ENCODE results near the gene AOAH.

AOAH gene

GRCh38 chr7:36627836-36628235, 96.5 kb downstream of the AOAH start:
- Histone ChIP-seq H3K27me3 (ENCODE audit: control insufficient read depth, insufficient read depth, low read length) (no peaks in the 10 kb centered on the region), H3K36me3 (ENCODE audit: control insufficient read depth, insufficient read depth, low read length) (no peaks in the 10 kb centered on the region), H3K4me1 (ENCODE audit: control insufficient read depth, insufficient read depth, low read length) (no peaks in the 10 kb centered on the region), H3K4me3 (ENCODE audit: low read length) (no peak overlapping the region), H3K27ac (ENCODE audit: low read depth, low read length) (no peak overlapping the region), H3K9ac (ENCODE audit: low read length) (no peak overlapping the region)

- H3K36me3 ChIP-seq (ENCODE audit: control insufficient read depth, insufficient read depth, low read length): no peaks in the 10 kb centered on the region
- no peak overlapping the region for H3K9ac ChIP-seq (ENCODE audit: low read length)
- no peak overlapping the region for H3K4me3 ChIP-seq (ENCODE audit: low read length)
- H3K27me3 ChIP-seq (ENCODE audit: control insufficient read depth, insufficient read depth, low read length): no peaks in the 10 kb centered on the region
- H3K4me1 ChIP-seq (ENCODE audit: control insufficient read depth, insufficient read depth, low read length): no peaks in the 10 kb centered on the region
- H3K27ac ChIP-seq (ENCODE audit: low read depth, low read length): no peak overlapping the region
These were observed 98.2 kb downstream of the AOAH start for GRCh38 chr7:36626111-36626510.

GRCh38 chr7:36625247-36625646, 99.0 kb downstream of the AOAH start:
- Histone ChIP-seq H3K4me1 (ENCODE audit: control insufficient read depth, insufficient read depth, low read length) (no peaks in the 10 kb centered on the region), H3K36me3 (ENCODE audit: control insufficient read depth, insufficient read depth, low read length) (no peaks in the 10 kb centered on the region), H3K27ac (ENCODE audit: low read depth, low read length) (no peak overlapping the region), H3K4me3 (ENCODE audit: low read length) (no peak overlapping the region), H3K27me3 (ENCODE audit: control insufficient read depth, insufficient read depth, low read length) (no peaks in the 10 kb centered on the region), H3K9ac (ENCODE audit: low read length) (no peak overlapping the region)

GRCh38 chr7:36623247-36623646, 101.0 kb downstream of the AOAH start:
- Histone ChIP-seq H3K36me3 (ENCODE audit: control insufficient read depth, insufficient read depth, low read length) (no peaks in the 10 kb centered on the region), H3K27ac (ENCODE audit: low read depth, low read length) (no peak overlapping the region), H3K27me3 (ENCODE audit: control insufficient read depth, insufficient read depth, low read length) (no peaks in the 10 kb centered on the region), H3K4me3 (ENCODE audit: low read length) (no peak overlapping the region), H3K4me1 (ENCODE audit: control insufficient read depth, insufficient read depth, low read length) (no peaks in the 10 kb centered on the region), H3K9ac (ENCODE audit: low read length) (no peak overlapping the region)

- Histone ChIP-seq H3K36me3 (ENCODE audit: control insufficient read depth, insufficient read depth, low read length) (no peaks in the 10 kb centered on the region), H3K27ac (ENCODE audit: low read depth, low read length) (no peak overlapping the region), H3K4me3 (ENCODE audit: low read length) (no peak overlapping the region), H3K4me1 (ENCODE audit: control insufficient read depth, insufficient read depth, low read length) (no peaks in the 10 kb centered on the region), H3K27me3 (ENCODE audit: control insufficient read depth, insufficient read depth, low read length) (no peaks in the 10 kb centered on the region), H3K9ac (ENCODE audit: low read length) (no peak overlapping the region)
These were observed 102.9 kb downstream of the AOAH start for GRCh38 chr7:36621396-36621795.

GRCh38 chr7:36620166-36620708, 104.1 kb downstream of the AOAH start:
- Histone ChIP-seq H3K27ac (ENCODE audit: low read depth, low read length) (no peak overlapping the region), H3K27me3 (ENCODE audit: control insufficient read depth, insufficient read depth, low read length) (no peaks in the 10 kb centered on the region), H3K36me3 (ENCODE audit: control insufficient read depth, insufficient read depth, low read length) (no peaks in the 10 kb centered on the region), H3K4me3 (ENCODE audit: low read length) (no peak overlapping the region), H3K9ac (ENCODE audit: low read length) (no peak overlapping the region), H3K4me1 (ENCODE audit: control insufficient read depth, insufficient read depth, low read length) (no peaks in the 10 kb centered on the region)

- no peak overlapping the region for H3K27ac ChIP-seq (ENCODE audit: low read depth, low read length)
- H3K4me3 ChIP-seq (ENCODE audit: low read length): no peak overlapping the region
- no peaks in the 10 kb centered on the region for H3K27me3 ChIP-seq (ENCODE audit: control insufficient read depth, insufficient read depth, low read length)
- H3K9ac ChIP-seq (ENCODE audit: low read length): no peak overlapping the region
- no peaks in the 10 kb centered on the region for H3K36me3 ChIP-seq (ENCODE audit: control insufficient read depth, insufficient read depth, low read length)
- no peaks in the 10 kb centered on the region for H3K4me1 ChIP-seq (ENCODE audit: control insufficient read depth, insufficient read depth, low read length)
These were observed 106.9 kb downstream of the AOAH start for GRCh38 chr7:36617408-36617807.

- Histone ChIP-seq H3K27ac (ENCODE audit: low read depth, low read length) (no peak overlapping the region), H3K27me3 (ENCODE audit: control insufficient read depth, insufficient read depth, low read length) (no peaks in the 10 kb centered on the region), H3K36me3 (ENCODE audit: control insufficient read depth, insufficient read depth, low read length) (no peaks in the 10 kb centered on the region), H3K4me1 (ENCODE audit: control insufficient read depth, insufficient read depth, low read length) (no peaks in the 10 kb centered on the region), H3K4me3 (ENCODE audit: low read length) (no peak overlapping the region), H3K9ac (ENCODE audit: low read length) (no peak overlapping the region)
These were observed 108.3 kb downstream of the AOAH start for GRCh38 chr7:36615852-36616540.

GRCh38 chr7:36614959-36615358, 109.3 kb downstream of the AOAH start:
- H3K27me3 ChIP-seq (ENCODE audit: control insufficient read depth, insufficient read depth, low read length): no peaks in the 10 kb centered on the region
- H3K9ac ChIP-seq (ENCODE audit: low read length): no peak overlapping the region
- no peak overlapping the region for H3K27ac ChIP-seq (ENCODE audit: low read depth, low read length)
- no peaks in the 10 kb centered on the region for H3K36me3 ChIP-seq (ENCODE audit: control insufficient read depth, insufficient read depth, low read length)
- no peak overlapping the region for H3K4me3 ChIP-seq (ENCODE audit: low read length)
- H3K4me1 ChIP-seq (ENCODE audit: control insufficient read depth, insufficient read depth, low read length): no peaks in the 10 kb centered on the region

GRCh38 chr7:36613031-36613614, 111.2 kb downstream of the AOAH start:
- no peaks in the 10 kb centered on the region for H3K36me3 ChIP-seq (ENCODE audit: control insufficient read depth, insufficient read depth, low read length)
- no peaks in the 10 kb centered on the region for H3K4me1 ChIP-seq (ENCODE audit: control insufficient read depth, insufficient read depth, low read length)
- H3K27me3 ChIP-seq (ENCODE audit: control insufficient read depth, insufficient read depth, low read length): no peaks in the 10 kb centered on the region
- H3K4me3 ChIP-seq (ENCODE audit: low read length): no peak overlapping the region
- H3K27ac ChIP-seq (ENCODE audit: low read depth, low read length): no peak overlapping the region
- no peak overlapping the region for H3K9ac ChIP-seq (ENCODE audit: low read length)

GRCh38 chr7:36611703-36612102, 112.6 kb downstream of the AOAH start:
- Histone ChIP-seq H3K9ac (ENCODE audit: low read length) (no peak overlapping the region), H3K4me1 (ENCODE audit: control insufficient read depth, insufficient read depth, low read length) (no peaks in the 10 kb centered on the region), H3K27me3 (ENCODE audit: control insufficient read depth, insufficient read depth, low read length) (no peaks in the 10 kb centered on the region), H3K4me3 (ENCODE audit: low read length) (no peak overlapping the region), H3K36me3 (ENCODE audit: control insufficient read depth, insufficient read depth, low read length) (no peaks in the 10 kb centered on the region), H3K27ac (ENCODE audit: low read depth, low read length) (no peak overlapping the region)

GRCh38 chr7:36607721-36608095, 116.6 kb downstream of the AOAH start:
- Histone ChIP-seq H3K4me1 (ENCODE audit: control insufficient read depth, insufficient read depth, low read length) (no peaks in the 10 kb centered on the region), H3K36me3 (ENCODE audit: control insufficient read depth, insufficient read depth, low read length) (no peaks in the 10 kb centered on the region), H3K27ac (ENCODE audit: low read depth, low read length) (no peak overlapping the region), H3K27me3 (ENCODE audit: control insufficient read depth, insufficient read depth, low read length) (no peaks in the 10 kb centered on the region), H3K9ac (ENCODE audit: low read length) (no peak overlapping the region), H3K4me3 (ENCODE audit: low read length) (no peak overlapping the region)
